Measurements from ENCODE around the gene ROBO1. TPM values are rescaled to one million over a fixed set of nuclear protein-coding genes. Genes with fewer than 3 reads are reported as not detected.

The ROBO1 gene
- total and polyA plus RNA-seq, 2 of the 13 experiments (the other 11 are each of a cell fraction or from before 2014, with no cell fraction given): 52.2 to 71.0 TPM

DNA sequence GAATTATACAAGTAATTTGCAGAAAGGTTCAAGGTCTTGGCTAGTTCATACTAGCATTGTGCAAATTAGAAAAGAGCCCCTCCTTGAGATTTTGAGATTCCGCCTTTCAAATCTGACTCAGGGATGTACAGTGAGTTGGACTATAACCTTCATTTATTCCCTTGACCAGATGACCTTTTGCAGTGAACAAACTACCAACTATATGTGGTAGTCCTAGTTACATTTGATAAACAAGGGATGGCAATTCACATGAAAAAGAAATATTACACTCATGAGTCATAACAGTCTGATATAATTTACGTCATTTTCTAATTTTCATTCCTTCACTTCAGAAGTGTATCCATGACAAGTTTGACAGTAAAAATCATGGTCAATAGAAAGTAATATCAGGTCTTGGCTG is 860.4 kb downstream of the ROBO1 start:
- CTCF ChIA-PET (ENCODE audit: low intra/inter-chr PET ratio, low total read pairs): no interaction called here
- intact Hi-C loops (cut with micrococcal nuclease; ENCODE audit: unreplicated experiment) (no loop called here), in situ Hi-C loops (cut with HindIII; ENCODE audit: extremely low pct_ligation_motif_present, low pct_unique_long_range_greater_than_20kb) (no loop called here)
- no peak overlapping the region for H3K4me2 ChIP-seq (ENCODE audit: low read depth, low read length)
- H3K4me1 ChIP-seq (ENCODE audit: insufficient read depth, low read length): peaks cover 30% of the 10 kb centered on the region
- H3K36me3 ChIP-seq (replicated peaks in 1 of 2; ENCODE audit: control insufficient read depth in 1 of 2, insufficient read depth in 2 of 2, low read length in 2 of 2): peaks cover 0 to 1% of the 10 kb centered on the region in 2 experiments; a peak in 1 of 5 replicates
- H3K79me2 ChIP-seq (ENCODE audit: insufficient read depth, low read length): peaks cover 64% of the 10 kb centered on the region
- peak; percentile 55 for DNase-seq (ENCODE audit: low spot score)
- BruUV-seq (replicated peaks): no TSS peak
- no peaks in the 10 kb centered on the region; the same call in none of the 2 replicates for H4K20me1 ChIP-seq (ENCODE audit: insufficient read depth, low read length)
- FAIRE-seq: peak; percentile 44
- H3K27ac ChIP-seq (ENCODE audit: extremely low read length, insufficient read depth, low read length): peak overlapping the region; percentile 52
- POLR2A ChIA-PET: no interaction called here
- H3K27me3 ChIP-seq (ENCODE audit: control insufficient read depth in 1 of 2, insufficient read depth in 2 of 2, low read length in 2 of 2): no peaks in the 10 kb centered on the region
- 88% methylated on average over 2 of the region's 2 CpGs for WGBS (ENCODE audit: low lambda C conversion rate)
- ATAC-seq: peak; percentile 58
- no peak overlapping the region for H2AFZ ChIP-seq (ENCODE audit: low read length)
- H3K4me3 ChIP-seq (replicated peaks in 1 of 3; ENCODE audit: insufficient read depth in 1 of 3, low read depth in 2 of 3, low read length in 3 of 3): no peak overlapping the region
- H3K9ac ChIP-seq (ENCODE audit: insufficient read depth, low read depth, low read length): no peak overlapping the region
- H3K9me3 ChIP-seq (ENCODE audit: low read length): no peaks in the 10 kb centered on the region
- peak; percentile 57 for TF ChIP-seq RFX1 (IDR thresholded peaks at IDR 0.05)
- TF ChIP-seq SNAPC2 (CRISPR knock-in tag; IDR thresholded peaks at IDR 0.05): no peak
- TF ChIP-seq, protein P1, sequence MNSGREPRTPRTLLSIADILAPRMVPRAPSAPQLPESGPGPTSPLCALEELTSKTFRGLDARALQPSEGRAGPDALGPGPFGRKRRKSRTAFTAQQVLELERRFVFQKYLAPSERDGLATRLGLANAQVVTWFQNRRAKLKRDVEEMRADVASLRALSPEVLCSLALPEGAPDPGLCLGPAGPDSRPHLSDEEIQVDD (CRISPR knock-in tag; IDR thresholded peaks at IDR 0.05; ENCODE audit: borderline replicate concordance): no peak
- no peak for TF ChIP-seq ZNF766 (CRISPR knock-in tag; IDR thresholded peaks at IDR 0.05; ENCODE audit: borderline replicate concordance)
- no peak for TF ChIP-seq GATAD2A (CRISPR knock-in tag; IDR thresholded peaks at IDR 0.05)
- no peak for TF ChIP-seq FOXA3 (CRISPR knock-in tag; IDR thresholded peaks at IDR 0.05)
- no peak for TF ChIP-seq ZNF704 (CRISPR knock-in tag; IDR thresholded peaks at IDR 0.05; ENCODE audit: borderline replicate concordance)
- no peak for TF ChIP-seq EEA1 (CRISPR knock-in tag; IDR thresholded peaks at IDR 0.05; ENCODE audit: borderline replicate concordance)
- 0 out of 2 replicates have a peak, but pooled peaks have one; percentile 16 for TF ChIP-seq HNF4G (IDR thresholded peaks at IDR 0.05; ENCODE audit: borderline replicate concordance, low read depth, low read length)
- no peak for TF ChIP-seq HNF4G (CRISPR knock-in tag; IDR thresholded peaks at IDR 0.05; ENCODE audit: borderline replicate concordance, low read depth)
- no peak for TF ChIP-seq ZNF136 (CRISPR knock-in tag; IDR thresholded peaks at IDR 0.05; ENCODE audit: low read depth)
- TF ChIP-seq ZNF546 (CRISPR knock-in tag; conservative IDR thresholded peaks at IDR 0.05): no peak
- TF ChIP-seq EZH2 (conservative IDR thresholded peaks at IDR 0.05; ENCODE audit: low read depth, low read length): no peak
- no peak for TF ChIP-seq ZNF30 (CRISPR knock-in tag; IDR thresholded peaks at IDR 0.05)
- TF ChIP-seq, protein P2, sequence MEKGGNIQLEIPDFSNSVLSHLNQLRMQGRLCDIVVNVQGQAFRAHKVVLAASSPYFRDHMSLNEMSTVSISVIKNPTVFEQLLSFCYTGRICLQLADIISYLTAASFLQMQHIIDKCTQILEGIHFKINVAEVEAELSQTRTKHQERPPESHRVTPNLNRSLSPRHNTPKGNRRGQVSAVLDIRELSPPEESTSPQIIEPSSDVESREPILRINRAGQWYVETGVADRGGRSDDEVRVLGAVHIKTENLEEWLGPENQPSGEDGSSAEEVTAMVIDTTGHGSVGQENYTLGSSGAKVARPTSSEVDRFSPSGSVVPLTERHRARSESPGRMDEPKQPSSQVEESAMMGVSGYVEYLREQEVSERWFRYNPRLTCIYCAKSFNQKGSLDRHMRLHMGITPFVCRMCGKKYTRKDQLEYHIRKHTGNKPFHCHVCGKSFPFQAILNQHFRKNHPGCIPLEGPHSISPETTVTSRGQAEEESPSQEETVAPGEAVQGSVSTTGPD (CRISPR knock-in tag; IDR thresholded peaks at IDR 0.05): no peak
- no peak for TF ChIP-seq ATM (IDR thresholded peaks at IDR 0.05; ENCODE audit: borderline replicate concordance)
- no peak for TF ChIP-seq PRMT3 (CRISPR knock-in tag; IDR thresholded peaks at IDR 0.05; ENCODE audit: borderline replicate concordance, low read depth)
- TF ChIP-seq ZNF589 (CRISPR knock-in tag; conservative IDR thresholded peaks at IDR 0.05): no peak
- TF ChIP-seq ARID3A (IDR thresholded peaks at IDR 0.05; ENCODE audit: low read depth, low read length): peak; percentile 77
- no peak for TF ChIP-seq ZMAT3 (CRISPR knock-in tag; conservative IDR thresholded peaks at IDR 0.05)
- no peak for TF ChIP-seq TAF1 (CRISPR knock-in tag; IDR thresholded peaks at IDR 0.05)
- no peak for TF ChIP-seq ZNF160 (CRISPR knock-in tag; IDR thresholded peaks at IDR 0.05)
- no peak for TF ChIP-seq ZC3H13 (CRISPR knock-in tag; IDR thresholded peaks at IDR 0.05)
